HCT116 (cell line): ENCODE results near the gene NENF. TPM values are rescaled to one million over a fixed set of nuclear protein-coding genes. Genes with fewer than 3 reads are reported as not detected.

ENCODE experiments used
- ATAC-seq: fragments of 200-7000 bp; cut with Tn5 transposase; 2 replicates; pipeline ENCODE4 v1.9.1; 2020; ENCODE audit warnings: mild to moderate bottlenecking, moderate library complexity
- BruUV-seq: library from RNA; stranded (reverse); fragments of 400-500 nt; replicated peaks from 2 replicates; lab custom pipeline; 2021; lab: Mats Ljungman, UMichigan
- CTCF ChIA-PET: fragments of 300-600 bp; sonication (Branson Sonifier 250); formaldehyde crosslinking; loops from one replicate; lab custom pipeline; 2021; ENCODE audit warnings: antibody characterized with exemption; lab: Charles Lee
- POLR2A ChIA-PET: fragments of 300-600, 350-600 bp; sonication (Branson Sonifier 250); formaldehyde crosslinking; loops from one replicate; lab custom pipeline; 2021; ENCODE audit warnings: antibody characterized with exemption; lab: Charles Lee
- RAD21 ChIA-PET, 2 experiments: fragments of 300-600 bp; sonication (Branson Sonifier 250); formaldehyde crosslinking; loops; one replicate each; lab custom pipeline; 2023; ENCODE audit warnings: low total read pairs in 2 of 2; ENCODE audit not compliant: uncharacterized antibody in 2 of 2, unreplicated experiment in 2 of 2, low non-redundant PET in 1 of 2; lab: Charles Lee
- DNase-seq: peaks from one replicate; pipeline ENCODE4 v3.0.0-alpha.2; 2010; ENCODE audit warnings: low read depth, low spot score
- H2AFZ ChIP-seq: fragments of 200-600 bp; shearing (Covaris generic), sonication (generic); 2 replicates; pipeline ENCODE4 v1.6.1; 2017; ENCODE audit warnings: low read depth, mixed run types, mixed read lengths, antibody characterized with exemption, low read length; ENCODE audit not compliant: poor library complexity, severe bottlenecking
- H3K27ac ChIP-seq: 2 replicates; pipeline ENCODE4 v1.5.1; 2012; ENCODE audit warnings: low read depth, low read length
- H3K27me3 ChIP-seq: fragments of 200-600 bp; sonication (generic); 2 replicates; pipeline ENCODE4 v1.6.1; 2016; ENCODE audit warnings: mixed run types, low read length, mixed read lengths; ENCODE audit not compliant: insufficient read depth
- H3K36me3 ChIP-seq, 2 experiments: fragments of 200-500 bp in 1 of 2; fragments of 200-600 bp in 1 of 2; sonication (Bioruptor generic) in 1 of 2; sonication (generic) in 1 of 2; 2 replicates each; pipeline versions ENCODE4 v1.5.1 to v1.6.1; 2014 to 2016; ENCODE audit warnings: low read length in 2 of 2, inconsistent platforms in 1 of 2, mixed read lengths in 1 of 2, mixed run types in 1 of 2; ENCODE audit not compliant: insufficient read depth in 2 of 2, control insufficient read depth in 1 of 2
- H3K4me1 ChIP-seq, 2 experiments: fragments of 200-600 bp in 1 of 2; sonication (generic) in 1 of 2; 2 replicates each; pipeline versions ENCODE4 v1.5.1 to v1.6.1; 2012 to 2017; ENCODE audit warnings: low read length in 2 of 2, inconsistent platforms in 1 of 2, mild to moderate bottlenecking in 1 of 2, mixed read lengths in 1 of 2, mixed run types in 1 of 2, moderate library complexity in 1 of 2; ENCODE audit not compliant: insufficient read depth in 2 of 2, control insufficient read depth in 1 of 2
- H3K4me2 ChIP-seq: fragments of 200-600 bp; sonication (generic); 2 replicates; pipeline ENCODE4 v1.6.1; 2017; ENCODE audit warnings: mixed run types, low read length, mixed read lengths
- H3K4me3 ChIP-seq, 2 experiments: fragments of 200-600 bp in 1 of 2; sonication (generic) in 1 of 2; replicated peaks in 1 of 2; 2 replicates each; pipeline ENCODE4 v1.5.1; 2011 to 2016; ENCODE audit warnings: low read length in 2 of 2, control low read depth in 1 of 2, low read depth in 1 of 2, mild to moderate bottlenecking in 1 of 2, mixed read lengths in 1 of 2, mixed run types in 1 of 2
- H3K79me2 ChIP-seq: fragments of 200-600 bp; sonication (generic); 2 replicates; pipeline ENCODE4 v1.6.1; 2017; ENCODE audit warnings: mild to moderate bottlenecking, mixed run types, low read length, moderate library complexity, mixed read lengths; ENCODE audit not compliant: insufficient read depth
- H3K9ac ChIP-seq: fragments of 200-600 bp; sonication (generic); 2 replicates; pipeline ENCODE4 v1.6.1; 2016; ENCODE audit warnings: low read length, mixed read lengths
- H3K9me2 ChIP-seq: fragments of 200-600 bp; sonication (generic), shearing (Covaris generic); 2 replicates; pipeline ENCODE4 v1.6.1; 2017; ENCODE audit warnings: mixed run types, mild to moderate bottlenecking, moderate library complexity; ENCODE audit not compliant: insufficient read depth
- H3K9me3 ChIP-seq, 2 experiments: fragments of 200-500 bp in 1 of 2; fragments of 200-600 bp in 1 of 2; sonication (Bioruptor generic) in 1 of 2; sonication (generic) in 1 of 2; 2 replicates each; pipeline ENCODE4 v1.6.1; 2014 to 2017; ENCODE audit warnings: low read length in 2 of 2, mixed read lengths in 2 of 2, inconsistent platforms in 1 of 2, low read depth in 1 of 2, mild to moderate bottlenecking in 1 of 2, mixed run types in 1 of 2, moderate library complexity in 1 of 2; ENCODE audit not compliant: control insufficient read depth in 1 of 2, insufficient read depth in 1 of 2
- H4K20me1 ChIP-seq: fragments of 200-600 bp; sonication (generic), shearing (Covaris generic); 2 replicates; pipeline ENCODE4 v1.6.1; 2017; ENCODE audit warnings: mixed run types, mild to moderate bottlenecking, moderate library complexity; ENCODE audit not compliant: insufficient read depth
- ELF1 ChIP-seq: IDR thresholded peaks from 2 replicates; pipeline ENCODE4 v1.6.1; 2012; ENCODE audit warnings: low read depth, borderline replicate concordance
- EZH2 ChIP-seq: fragments of 200-600 bp; sonication (generic); IDR thresholded peaks from 2 replicates; pipeline ENCODE4 v1.6.1; 2017; ENCODE audit warnings: antibody characterized with exemption, mixed run types
- FOSL1 ChIP-seq: IDR thresholded peaks from 2 replicates; pipeline ENCODE4 v1.6.1; 2012; ENCODE audit warnings: low read depth
- JUND ChIP-seq: IDR thresholded peaks from 2 replicates; pipeline ENCODE4 v1.6.1; 2012
- MAX ChIP-seq: IDR thresholded peaks from 2 replicates; pipeline ENCODE4 v1.6.1; 2012
- POLR2A ChIP-seq: IDR thresholded peaks from 2 replicates; pipeline ENCODE4 v1.7.0; 2011; ENCODE audit warnings: borderline replicate concordance; ENCODE audit not compliant: insufficient read depth, insufficient read length; ENCODE audit errors: extremely low read depth
- RAD21 ChIP-seq: IDR thresholded peaks from 2 replicates; pipeline ENCODE4 v1.6.1; 2012; ENCODE audit warnings: low read depth, mild to moderate bottlenecking
- REST ChIP-seq: IDR thresholded peaks from 2 replicates; pipeline ENCODE4 v1.6.1; 2012; ENCODE audit warnings: low read depth
- SP1 ChIP-seq: IDR thresholded peaks from 2 replicates; pipeline ENCODE4 v1.6.1; 2012; ENCODE audit warnings: low read depth
- SRF ChIP-seq: IDR thresholded peaks from 2 replicates; pipeline ENCODE4 v1.6.1; 2012; ENCODE audit warnings: low read depth
- TCF7L2 ChIP-seq: IDR thresholded peaks from 2 replicates; pipeline ENCODE4 v1.7.0; 2011; ENCODE audit warnings: borderline replicate concordance, inconsistent platforms; ENCODE audit not compliant: insufficient read depth, insufficient read length; ENCODE audit errors: extremely low read depth
- YY1 ChIP-seq: IDR thresholded peaks from 2 replicates; pipeline ENCODE4 v1.6.1; 2011; ENCODE audit warnings: low read length, low read depth, moderate library complexity, mild to moderate bottlenecking; ENCODE audit not compliant: insufficient replicate concordance; ENCODE audit errors: extremely low read depth
- ZFX ChIP-seq: fragments of 450-650 bp; IDR thresholded peaks from 2 replicates; pipeline ENCODE4 v1.6.1; 2017
- intact Hi-C: fragments of 100-400 bp; cut with micrococcal nuclease; formaldehyde crosslinking; loops from 2 replicates; pipeline ENCODE4 v1.10.0; 2022
- total RNA-seq: library from RNA; stranded (reverse); gene quantifications from one replicate; pipeline ENCODE4 v1.2.1, GENCODE V29; 2021; ENCODE audit not compliant: unreplicated experiment

The NENF gene
- total RNA-seq, 1 experiment from 2014 or later, result 78.4 TPM

GRCh38 chr1:212455401-212455800, 22.7 kb downstream of the NENF start:
- RAD21 ChIA-PET, result interaction anchor here (1.0 to 2.4 kb wide), 11 partner anchors 164 to 775 kb away, joined by 3 to 21 read pairs (median 6); partner anchors contain the start of genes DTL (in 1 of the 2) and INTS7 (in 1 of the 2)
- H3K4me3 ChIP-seq, result no peak overlapping the region
- H3K9me2 ChIP-seq, result no peaks in the 10 kb centered on the region
- H4K20me1 ChIP-seq, result no peaks in the 10 kb centered on the region
- no peak overlapping the region for H3K9ac ChIP-seq
- no peaks in the 10 kb centered on the region for H3K79me2 ChIP-seq
- CTCF ChIA-PET, result interaction anchor here (0.6 to 4.4 kb wide), 45 partner anchors 11 to 830 kb away, joined by 3 to 122 read pairs (median 4); partner anchors contain the start of genes DTL, INTS7, NEK2 and NENF
- no peak for DNase-seq
- 0 out of 2 replicates have a peak overlapping the region, but pooled peaks have one; percentile 14 for H3K4me2 ChIP-seq
- peaks cover 0 to 6% of the 10 kb centered on the region in 2 experiments; a peak in 1 of 4 replicates for H3K4me1 ChIP-seq
- no peaks in the 10 kb centered on the region for H3K9me3 ChIP-seq
- H3K27me3 ChIP-seq, result no peaks in the 10 kb centered on the region
- H3K36me3 ChIP-seq, result no peaks in the 10 kb centered on the region
- peak overlapping the region; percentile 63 for H2AFZ ChIP-seq
- TF ChIP-seq SRF (no peak), TCF7L2 (no peak), FOSL1 (no peak), POLR2A (no peak), JUND (no peak), ELF1 (no peak), MAX (no peak), YY1 (no peak), EZH2 (no peak), SP1 (no peak), ZFX (no peak), REST (no peak), RAD21 (no peak)
- POLR2A ChIA-PET, result interaction anchor here (0.7 to 1.2 kb wide), 3 partner anchors 153 to 647 kb away, joined by 3 to 5 read pairs (median 3); partner anchors contain the start of gene ATF3
- H3K27ac ChIP-seq, result no peak overlapping the region
- intact Hi-C loops, result loop anchor here (5.0 to 10.0 kb wide), 3 partner anchors 88 to 758 kb away; partner anchors contain the start of gene PPP2R5A
- no peak for ATAC-seq
- BruUV-seq, result no TSS peak
